ENCODE measurements around the gene SMIM23.

SMIM23 gene

GRCh38 chr5:171821286-171821685 lies 35.7 kb downstream of the SMIM23 start:
- DNase-seq, result no peak

- DNase-seq, result no peak
Observed at GRCh38 chr5:171823269-171823668, 37.7 kb downstream of the SMIM23 start.

GRCh38 chr5:171825051-171825450 lies 39.4 kb downstream of the SMIM23 start:
- no peak for DNase-seq

GRCh38 chr5:171826132-171826531 lies 40.5 kb downstream of the SMIM23 start:
- DNase-seq, result no peak

- DNase-seq, result no peak
Observed at GRCh38 chr5:171827162-171827561, 41.5 kb downstream of the SMIM23 start.

- DNase-seq, result no peak
Observed at GRCh38 chr5:171830686-171831085, 45.1 kb downstream of the SMIM23 start.

GRCh38 chr5:171832775-171833174 lies 47.2 kb downstream of the SMIM23 start:
- DNase-seq, result no peak

- DNase-seq, result no peak
Observed at GRCh38 chr5:171834461-171834860, 48.8 kb downstream of the SMIM23 start.

GRCh38 chr5:171835066-171835465 lies 49.4 kb downstream of the SMIM23 start:
- DNase-seq, result no peak

- no peak for DNase-seq
Observed at GRCh38 chr5:171837522-171837921, 51.9 kb downstream of the SMIM23 start.

GRCh38 chr5:171838066-171838465 lies 52.4 kb downstream of the SMIM23 start:
- no peak for DNase-seq

- DNase-seq, result no peak
Observed at GRCh38 chr5:171839112-171839511, 53.5 kb downstream of the SMIM23 start.

GRCh38 chr5:171840066-171840465 lies 54.4 kb downstream of the SMIM23 start:
- no peak for DNase-seq
